SK-N-SH treated with all-trans-retinoic acid at 6 μM for 48 hours (cell line): ENCODE measurements around the gene FCF1.

Experiments
- ATAC-seq: fragments of 200-7000 bp; cut with Tn5 transposase; 3 replicates; pipeline ENCODE4 v1.9.1; 2020; ENCODE audit warnings: mild to moderate bottlenecking, moderate library complexity
- ARNTL ChIP-seq: fragments of 450-650 bp; formaldehyde crosslinking; IDR thresholded peaks from 2 replicates; pipeline ENCODE4 v1.5.0; 2020; ENCODE audit warnings: low read depth, mild to moderate bottlenecking, moderate library complexity, borderline replicate concordance
- CSDC2 ChIP-seq: fragments of 250-450 bp; sonication (Bioruptor Pico); IDR thresholded peaks from 2 replicates; pipeline ENCODE4 v1.5.0; 2020; ENCODE audit warnings: mild to moderate bottlenecking, moderate library complexity
- ESRRG ChIP-seq: fragments of 250-450 bp; sonication (Bioruptor Pico); IDR thresholded peaks from 2 replicates; pipeline ENCODE4 v1.6.1; 2021; ENCODE audit warnings: mild to moderate bottlenecking
- ISL1 ChIP-seq: fragments of 250-450 bp; sonication (Bioruptor Pico); IDR thresholded peaks from 2 replicates; pipeline ENCODE4 v2.1.2; 2022; ENCODE audit warnings: mild to moderate bottlenecking, moderate library complexity
- OSR1 ChIP-seq: fragments of 250-450 bp; sonication (Bioruptor Pico); IDR thresholded peaks from 2 replicates; pipeline ENCODE4 v1.8.0; 2022; ENCODE audit warnings: moderate library complexity, mild to moderate bottlenecking, inconsistent platforms
- PPARA ChIP-seq: fragments of 250-450 bp; sonication (Bioruptor Pico); IDR thresholded peaks from 2 replicates; pipeline ENCODE4 v1.5.0; 2020; ENCODE audit warnings: mild to moderate bottlenecking, borderline replicate concordance
- SNAI2 ChIP-seq: fragments of 250-450 bp; sonication (Bioruptor Pico); IDR thresholded peaks from 2 replicates; pipeline ENCODE4 v1.5.0; 2020; ENCODE audit warnings: mild to moderate bottlenecking, moderate library complexity
- TCF4 ChIP-seq: fragments of 250-450 bp; sonication (Bioruptor Pico); IDR thresholded peaks from 2 replicates; pipeline ENCODE4 v1.8.0; 2021; ENCODE audit warnings: mild to moderate bottlenecking, moderate library complexity, borderline replicate concordance
- TOX ChIP-seq: fragments of 250-450 bp; sonication (Bioruptor Pico); IDR thresholded peaks from 2 replicates; pipeline ENCODE4 v1.8.0; 2021; ENCODE audit warnings: mild to moderate bottlenecking, moderate library complexity, borderline replicate concordance
- ZFP3 ChIP-seq: fragments of 250-450 bp; sonication (Bioruptor Pico); IDR thresholded peaks from 2 replicates; pipeline ENCODE4 v1.5.0; 2020; ENCODE audit warnings: mild to moderate bottlenecking, moderate library complexity
- ZFP30 ChIP-seq: fragments of 450-650 bp; formaldehyde crosslinking; IDR thresholded peaks from 2 replicates; pipeline ENCODE4 v1.5.0; 2022; ENCODE audit warnings: mild to moderate bottlenecking, moderate library complexity
- ZNF565 ChIP-seq: fragments of 450-650 bp; formaldehyde crosslinking; conservative IDR thresholded peaks from 2 replicates; pipeline ENCODE4 v1.5.0; 2020; ENCODE audit warnings: low read depth, mild to moderate bottlenecking, moderate library complexity
- ZNF70 ChIP-seq: fragments of 450-650 bp; formaldehyde crosslinking; IDR thresholded peaks from 2 replicates; pipeline ENCODE4 v1.5.0; 2020; ENCODE audit warnings: mild to moderate bottlenecking, moderate library complexity
- ZNF8 ChIP-seq: fragments of 450-650 bp; formaldehyde crosslinking; IDR thresholded peaks from 2 replicates; pipeline ENCODE4 v1.5.0; 2020; ENCODE audit warnings: mild to moderate bottlenecking, moderate library complexity
- TF ChIP-seq, protein P1 (sequence below): fragments of 250-450 bp; sonication (Bioruptor Pico); IDR thresholded peaks from 2 replicates; pipeline ENCODE4 v1.5.1; 2021; ENCODE audit warnings: mild to moderate bottlenecking, moderate library complexity
- TF ChIP-seq, protein P2 (sequence below): fragments of 250-450 bp; sonication (Bioruptor Pico); IDR thresholded peaks from 2 replicates; pipeline ENCODE4 v1.8.0; 2021; ENCODE audit warnings: low read depth, mild to moderate bottlenecking, moderate library complexity, borderline replicate concordance
- TF ChIP-seq, protein P3 (sequence below): fragments of 250-450 bp; sonication (Bioruptor Pico); IDR thresholded peaks from 2 replicates; pipeline ENCODE4 v1.5.0; 2020; ENCODE audit warnings: mild to moderate bottlenecking, moderate library complexity
- TF ChIP-seq, protein P4 (sequence below): fragments of 250-450 bp; sonication (Bioruptor Pico); IDR thresholded peaks from 2 replicates; pipeline ENCODE4 v1.8.0; 2020; ENCODE audit warnings: mild to moderate bottlenecking, moderate library complexity, borderline replicate concordance
- TF ChIP-seq, protein P5 (sequence below): fragments of 250-450 bp; sonication (Bioruptor Pico); IDR thresholded peaks from 2 replicates; pipeline ENCODE4 v1.5.1; 2020; ENCODE audit warnings: low read depth, mild to moderate bottlenecking, moderate library complexity

FCF1 gene

DNA sequence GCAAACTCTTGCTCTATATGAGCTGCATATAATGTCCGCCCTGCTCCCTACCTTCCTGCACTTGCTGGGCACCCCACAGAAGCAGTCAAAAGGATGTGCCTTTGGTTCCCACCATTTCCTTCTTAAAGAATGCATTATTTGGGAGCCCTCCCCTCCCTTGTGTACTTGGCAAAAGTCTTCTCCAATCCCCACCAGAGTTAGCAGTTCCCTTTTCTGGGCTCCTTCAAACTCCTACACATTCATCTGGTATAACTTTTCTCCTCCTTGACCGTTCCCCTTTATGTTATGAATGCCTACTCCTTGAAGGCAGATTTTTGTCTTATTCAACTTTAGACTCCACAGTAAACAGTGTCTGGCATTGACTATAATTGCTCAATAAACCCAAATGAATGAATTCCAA, 27.9 kb upstream of the FCF1 start:
- ATAC-seq: no peak
- TF ChIP-seq, protein P1, sequence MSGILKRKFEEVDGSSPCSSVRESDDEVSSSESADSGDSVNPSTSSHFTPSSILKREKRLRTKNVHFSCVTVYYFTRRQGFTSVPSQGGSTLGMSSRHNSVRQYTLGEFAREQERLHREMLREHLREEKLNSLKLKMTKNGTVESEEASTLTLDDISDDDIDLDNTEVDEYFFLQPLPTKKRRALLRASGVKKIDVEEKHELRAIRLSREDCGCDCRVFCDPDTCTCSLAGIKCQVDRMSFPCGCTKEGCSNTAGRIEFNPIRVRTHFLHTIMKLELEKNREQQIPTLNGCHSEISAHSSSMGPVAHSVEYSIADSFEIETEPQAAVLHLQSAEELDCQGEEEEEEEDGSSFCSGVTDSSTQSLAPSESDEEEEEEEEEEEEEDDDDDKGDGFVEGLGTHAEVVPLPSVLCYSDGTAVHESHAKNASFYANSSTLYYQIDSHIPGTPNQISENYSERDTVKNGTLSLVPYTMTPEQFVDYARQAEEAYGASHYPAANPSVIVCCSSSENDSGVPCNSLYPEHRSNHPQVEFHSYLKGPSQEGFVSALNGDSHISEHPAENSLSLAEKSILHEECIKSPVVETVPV (CRISPR knock-in tag): no peak
- TF ChIP-seq, protein P2, sequence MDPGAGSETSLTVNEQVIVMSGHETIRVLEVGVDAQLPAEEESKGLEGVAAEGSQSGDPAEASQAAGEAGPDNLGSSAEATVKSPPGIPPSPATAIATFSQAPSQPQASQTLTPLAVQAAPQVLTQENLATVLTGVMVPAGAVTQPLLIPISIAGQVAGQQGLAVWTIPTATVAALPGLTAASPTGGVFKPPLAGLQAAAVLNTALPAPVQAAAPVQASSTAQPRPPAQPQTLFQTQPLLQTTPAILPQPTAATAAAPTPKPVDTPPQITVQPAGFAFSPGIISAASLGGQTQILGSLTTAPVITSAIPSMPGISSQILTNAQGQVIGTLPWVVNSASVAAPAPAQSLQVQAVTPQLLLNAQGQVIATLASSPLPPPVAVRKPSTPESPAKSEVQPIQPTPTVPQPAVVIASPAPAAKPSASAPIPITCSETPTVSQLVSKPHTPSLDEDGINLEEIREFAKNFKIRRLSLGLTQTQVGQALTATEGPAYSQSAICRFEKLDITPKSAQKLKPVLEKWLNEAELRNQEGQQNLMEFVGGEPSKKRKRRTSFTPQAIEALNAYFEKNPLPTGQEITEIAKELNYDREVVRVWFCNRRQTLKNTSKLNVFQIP (CRISPR knock-in tag): no peak
- TF ChIP-seq, all 23 proteins: peak for 0

DNA sequence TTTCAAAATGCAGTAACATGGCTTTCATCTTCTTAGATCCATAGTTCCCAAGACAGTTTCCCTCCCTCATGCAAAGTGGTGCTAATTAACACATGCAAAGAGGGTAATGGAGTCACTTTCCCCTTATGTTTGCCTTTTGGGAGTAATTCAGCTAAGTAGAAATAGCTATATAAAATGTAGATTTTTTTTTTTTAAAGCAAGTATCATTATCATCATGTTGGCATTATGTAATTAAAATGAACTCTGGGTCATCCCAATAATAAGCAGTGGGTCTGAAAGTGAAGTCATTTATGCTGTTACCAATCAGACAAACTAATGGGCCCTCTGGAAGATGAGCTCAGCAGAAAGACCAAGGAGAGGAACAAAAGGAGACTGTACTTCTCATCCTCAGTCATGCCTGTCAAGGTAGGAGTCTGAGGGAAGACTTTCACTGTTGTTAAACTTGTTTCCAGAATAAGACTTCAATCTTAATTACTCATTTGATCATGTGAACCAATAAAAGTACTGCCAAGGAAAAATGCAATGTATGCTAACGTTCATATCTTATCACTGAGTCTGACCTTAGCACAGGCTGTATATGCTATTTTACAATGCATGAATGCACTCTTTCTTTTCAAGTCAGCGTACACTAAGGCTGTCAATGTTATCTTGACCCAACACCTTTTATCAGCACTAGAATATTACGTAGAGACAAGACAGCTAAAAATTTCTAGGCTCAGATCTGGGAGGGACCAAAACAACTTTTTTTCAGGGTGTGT, 26.8 kb upstream of the FCF1 start:
- no peak for TF ChIP-seq ESRRG (CRISPR knock-in tag)
- no peak for TF ChIP-seq PPARA (CRISPR knock-in tag)
- no peak for TF ChIP-seq ZNF565 (CRISPR knock-in tag)
- no peak for TF ChIP-seq ZNF8
- TF ChIP-seq, protein P2 (CRISPR knock-in tag): no peak
- TF ChIP-seq SNAI2: no peak
- no peak for TF ChIP-seq TCF4
- TF ChIP-seq, all 23 proteins: peak for 0
- ATAC-seq: no peak

DNA sequence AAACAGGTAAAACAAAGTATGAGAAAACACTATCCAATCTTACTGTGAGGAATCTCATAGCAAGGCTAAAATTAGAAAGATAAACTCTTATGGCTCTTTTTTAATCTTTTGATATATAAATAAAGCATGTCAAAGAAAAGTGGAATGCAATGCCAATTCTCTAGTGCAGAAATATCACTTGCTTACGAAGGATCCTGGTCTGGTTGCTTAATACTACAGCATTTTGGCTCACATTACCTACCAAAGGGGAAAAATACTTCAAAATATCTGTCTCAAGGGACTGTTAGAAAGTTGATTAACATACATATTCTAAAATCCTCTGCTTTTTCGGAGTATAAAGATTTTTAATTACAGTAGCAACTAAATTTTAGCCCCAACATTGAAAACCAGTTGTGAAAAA, 21.5 kb upstream of the FCF1 start:
- no peak for TF ChIP-seq TCF4
- TF ChIP-seq OSR1 (CRISPR knock-in tag): no peak
- TF ChIP-seq, protein P3, sequence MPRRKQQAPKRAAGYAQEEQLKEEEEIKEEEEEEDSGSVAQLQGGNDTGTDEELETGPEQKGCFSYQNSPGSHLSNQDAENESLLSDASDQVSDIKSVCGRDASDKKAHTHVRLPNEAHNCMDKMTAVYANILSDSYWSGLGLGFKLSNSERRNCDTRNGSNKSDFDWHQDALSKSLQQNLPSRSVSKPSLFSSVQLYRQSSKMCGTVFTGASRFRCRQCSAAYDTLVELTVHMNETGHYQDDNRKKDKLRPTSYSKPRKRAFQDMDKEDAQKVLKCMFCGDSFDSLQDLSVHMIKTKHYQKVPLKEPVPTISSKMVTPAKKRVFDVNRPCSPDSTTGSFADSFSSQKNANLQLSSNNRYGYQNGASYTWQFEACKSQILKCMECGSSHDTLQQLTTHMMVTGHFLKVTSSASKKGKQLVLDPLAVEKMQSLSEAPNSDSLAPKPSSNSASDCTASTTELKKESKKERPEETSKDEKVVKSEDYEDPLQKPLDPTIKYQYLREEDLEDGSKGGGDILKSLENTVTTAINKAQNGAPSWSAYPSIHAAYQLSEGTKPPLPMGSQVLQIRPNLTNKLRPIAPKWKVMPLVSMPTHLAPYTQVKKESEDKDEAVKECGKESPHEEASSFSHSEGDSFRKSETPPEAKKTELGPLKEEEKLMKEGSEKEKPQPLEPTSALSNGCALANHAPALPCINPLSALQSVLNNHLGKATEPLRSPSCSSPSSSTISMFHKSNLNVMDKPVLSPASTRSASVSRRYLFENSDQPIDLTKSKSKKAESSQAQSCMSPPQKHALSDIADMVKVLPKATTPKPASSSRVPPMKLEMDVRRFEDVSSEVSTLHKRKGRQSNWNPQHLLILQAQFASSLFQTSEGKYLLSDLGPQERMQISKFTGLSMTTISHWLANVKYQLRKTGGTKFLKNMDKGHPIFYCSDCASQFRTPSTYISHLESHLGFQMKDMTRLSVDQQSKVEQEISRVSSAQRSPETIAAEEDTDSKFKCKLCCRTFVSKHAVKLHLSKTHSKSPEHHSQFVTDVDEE: no peak
- TF ChIP-seq, protein P1 (CRISPR knock-in tag): no peak
- no peak for TF ChIP-seq ISL1
- TF ChIP-seq, protein P4, sequence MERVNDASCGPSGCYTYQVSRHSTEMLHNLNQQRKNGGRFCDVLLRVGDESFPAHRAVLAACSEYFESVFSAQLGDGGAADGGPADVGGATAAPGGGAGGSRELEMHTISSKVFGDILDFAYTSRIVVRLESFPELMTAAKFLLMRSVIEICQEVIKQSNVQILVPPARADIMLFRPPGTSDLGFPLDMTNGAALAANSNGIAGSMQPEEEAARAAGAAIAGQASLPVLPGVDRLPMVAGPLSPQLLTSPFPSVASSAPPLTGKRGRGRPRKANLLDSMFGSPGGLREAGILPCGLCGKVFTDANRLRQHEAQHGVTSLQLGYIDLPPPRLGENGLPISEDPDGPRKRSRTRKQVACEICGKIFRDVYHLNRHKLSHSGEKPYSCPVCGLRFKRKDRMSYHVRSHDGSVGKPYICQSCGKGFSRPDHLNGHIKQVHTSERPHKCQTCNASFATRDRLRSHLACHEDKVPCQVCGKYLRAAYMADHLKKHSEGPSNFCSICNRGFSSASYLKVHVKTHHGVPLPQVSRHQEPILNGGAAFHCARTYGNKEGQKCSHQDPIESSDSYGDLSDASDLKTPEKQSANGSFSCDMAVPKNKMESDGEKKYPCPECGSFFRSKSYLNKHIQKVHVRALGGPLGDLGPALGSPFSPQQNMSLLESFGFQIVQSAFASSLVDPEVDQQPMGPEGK (CRISPR knock-in tag): no peak
- no peak for TF ChIP-seq PPARA (CRISPR knock-in tag)
- no peak for TF ChIP-seq TOX (CRISPR knock-in tag)
- no peak for TF ChIP-seq ZNF70 (CRISPR knock-in tag)
- no peak for TF ChIP-seq ZFP30 (CRISPR knock-in tag)
- no peak for TF ChIP-seq ARNTL (CRISPR knock-in tag)
- TF ChIP-seq, protein P2 (CRISPR knock-in tag): no peak
- no peak for TF ChIP-seq CSDC2 (CRISPR knock-in tag)
- TF ChIP-seq ZFP3 (CRISPR knock-in tag): no peak
- TF ChIP-seq, protein P5, sequence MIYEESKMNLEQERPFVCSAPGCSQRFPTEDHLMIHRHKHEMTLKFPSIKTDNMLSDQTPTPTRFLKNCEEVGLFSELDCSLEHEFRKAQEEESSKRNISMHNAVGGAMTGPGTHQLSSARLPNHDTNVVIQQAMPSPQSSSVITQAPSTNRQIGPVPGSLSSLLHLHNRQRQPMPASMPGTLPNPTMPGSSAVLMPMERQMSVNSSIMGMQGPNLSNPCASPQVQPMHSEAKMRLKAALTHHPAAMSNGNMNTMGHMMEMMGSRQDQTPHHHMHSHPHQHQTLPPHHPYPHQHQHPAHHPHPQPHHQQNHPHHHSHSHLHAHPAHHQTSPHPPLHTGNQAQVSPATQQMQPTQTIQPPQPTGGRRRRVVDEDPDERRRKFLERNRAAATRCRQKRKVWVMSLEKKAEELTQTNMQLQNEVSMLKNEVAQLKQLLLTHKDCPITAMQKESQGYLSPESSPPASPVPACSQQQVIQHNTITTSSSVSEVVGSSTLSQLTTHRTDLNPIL (CRISPR knock-in tag): no peak
- no peak for ATAC-seq
